ENCODE data around the gene OBI1. TPM values are rescaled to one million over a fixed set of nuclear protein-coding genes. Genes with fewer than 3 reads are reported as not detected.

The OBI1 gene
- total RNA-seq, 2 experiments from 2014 or later: 16.0 to 17.7 TPM

- no peak overlapping the region for H3K27ac Mint-ChIP-seq
- peaks cover 3% of the 10 kb centered on the region for H3K36me3 Mint-ChIP-seq (ENCODE audit: low read depth)
- DNase-seq: no peak
- CTCF ChIA-PET: interaction anchor here (0.5 kb wide), 1 partner anchor 818 kb away, joined by 3 read pairs; no protein-coding TSS in a partner anchor
- H3K27me3 Mint-ChIP-seq (ENCODE audit: low read depth): peaks cover 73% of the 10 kb centered on the region
- intact Hi-C loops (cut with micrococcal nuclease): loop anchor here (5.0 to 10.0 kb wide), 5 partner anchors 465 to 1745 kb away; partner anchors contain the start of genes FBXL3 and SPRY2
- peaks cover 26% of the 10 kb centered on the region for H3K4me1 Mint-ChIP-seq (ENCODE audit: low read depth)
- H3K4me3 Mint-ChIP-seq: no peak overlapping the region
- H3K9me3 Mint-ChIP-seq: peaks cover 2% of the 10 kb centered on the region
Observed at GRCh38 chr13:78599645-78600279, 59.2 kb downstream of the OBI1 start.

- Mint-ChIP-seq H3K4me1 (ENCODE audit: low read depth) (peaks cover 23% of the 10 kb centered on the region), H3K9me3 (peaks cover 2% of the 10 kb centered on the region), H3K27ac (no peak overlapping the region), H3K27me3 (ENCODE audit: low read depth) (peaks cover 75% of the 10 kb centered on the region), H3K4me3 (no peak overlapping the region), H3K36me3 (ENCODE audit: low read depth) (peaks cover 3% of the 10 kb centered on the region)
- no peak for DNase-seq
- intact Hi-C loops (cut with micrococcal nuclease): loop anchor here (10.0 kb wide), 1 partner anchor 464 kb away; no protein-coding TSS in a partner anchor
- CTCF ChIA-PET: interaction anchor here (0.6 kb wide), 1 partner anchor 1006 kb away, joined by 4 read pairs; no protein-coding TSS in a partner anchor
Observed at GRCh38 chr13:78598966-78599644, 59.9 kb downstream of the OBI1 start.

GRCh38 chr13:78598116-78598781 lies 60.7 kb downstream of the OBI1 start:
- Mint-ChIP-seq H3K4me1 (ENCODE audit: low read depth) (peaks cover 21% of the 10 kb centered on the region), H3K27me3 (ENCODE audit: low read depth) (peaks cover 74% of the 10 kb centered on the region), H3K27ac (no peak overlapping the region), H3K36me3 (ENCODE audit: low read depth) (peaks cover 3% of the 10 kb centered on the region), H3K4me3 (no peak overlapping the region), H3K9me3 (peaks cover 2% of the 10 kb centered on the region)
- CTCF ChIA-PET: no interaction called here
- no peak for DNase-seq
- intact Hi-C loops (cut with micrococcal nuclease): loop anchor here (10.0 kb wide), 1 partner anchor 463 kb away; no protein-coding TSS in a partner anchor

GRCh38 chr13:78597602-78597932 lies 61.4 kb downstream of the OBI1 start:
- Mint-ChIP-seq H3K4me3 (no peak overlapping the region), H3K9me3 (peaks cover 2% of the 10 kb centered on the region), H3K36me3 (ENCODE audit: low read depth) (peaks cover 3% of the 10 kb centered on the region), H3K27me3 (ENCODE audit: low read depth) (peaks cover 77% of the 10 kb centered on the region), H3K4me1 (ENCODE audit: low read depth) (peaks cover 18% of the 10 kb centered on the region), H3K27ac (no peak overlapping the region)
- intact Hi-C loops (cut with micrococcal nuclease): loop anchor here (10.0 kb wide), 1 partner anchor 463 kb away; no protein-coding TSS in a partner anchor
- DNase-seq: no peak
- CTCF ChIA-PET: interaction anchor here (0.8 kb wide), 1 partner anchor 460 kb away, joined by 4 read pairs; no protein-coding TSS in a partner anchor

GRCh38 chr13:78596736-78597601 lies 62.0 kb downstream of the OBI1 start:
- peaks cover 3% of the 10 kb centered on the region for H3K36me3 Mint-ChIP-seq (ENCODE audit: low read depth)
- peak overlapping the region; percentile 32 for H3K4me3 Mint-ChIP-seq
- H3K9me3 Mint-ChIP-seq: peaks cover 2% of the 10 kb centered on the region
- peaks cover 77% of the 10 kb centered on the region for H3K27me3 Mint-ChIP-seq (ENCODE audit: low read depth)
- CTCF ChIA-PET: interaction anchor here (0.8 to 1.2 kb wide), 2 partner anchors 459 to 460 kb away, joined by 3 to 4 read pairs; no protein-coding TSS in a partner anchor
- intact Hi-C loops (cut with micrococcal nuclease): loop anchor here (10.0 kb wide), 1 partner anchor 462 kb away; no protein-coding TSS in a partner anchor
- H3K4me1 Mint-ChIP-seq (ENCODE audit: low read depth): peaks cover 14% of the 10 kb centered on the region
- DNase-seq: no peak
- no peak overlapping the region for H3K27ac Mint-ChIP-seq

GRCh38 chr13:78596399-78596735 lies 62.6 kb downstream of the OBI1 start:
- peak overlapping the region; percentile 32 for H3K4me3 Mint-ChIP-seq
- CTCF ChIA-PET: interaction anchor here (1.2 kb wide), 1 partner anchor 459 kb away, joined by 3 read pairs; no protein-coding TSS in a partner anchor
- peaks cover 3% of the 10 kb centered on the region for H3K36me3 Mint-ChIP-seq (ENCODE audit: low read depth)
- no peak for DNase-seq
- intact Hi-C loops (cut with micrococcal nuclease): loop anchor here (10.0 kb wide), 1 partner anchor 462 kb away; no protein-coding TSS in a partner anchor
- peaks cover 2% of the 10 kb centered on the region for H3K9me3 Mint-ChIP-seq
- peaks cover 79% of the 10 kb centered on the region for H3K27me3 Mint-ChIP-seq (ENCODE audit: low read depth)
- no peak overlapping the region for H3K27ac Mint-ChIP-seq
- peaks cover 12% of the 10 kb centered on the region for H3K4me1 Mint-ChIP-seq (ENCODE audit: low read depth)

GRCh38 chr13:78595495-78596398 lies 63.2 kb downstream of the OBI1 start:
- peaks cover 3% of the 10 kb centered on the region for H3K36me3 Mint-ChIP-seq (ENCODE audit: low read depth)
- intact Hi-C loops (cut with micrococcal nuclease): loop anchor here (1.0 to 10.0 kb wide), 3 partner anchors 9 to 461 kb away; no protein-coding TSS in a partner anchor
- CTCF ChIA-PET: interaction anchor here (0.7 to 1.2 kb wide), 2 partner anchors 185 to 458 kb away, joined by 3 to 4 read pairs; no protein-coding TSS in a partner anchor
- H3K9me3 Mint-ChIP-seq: peaks cover 2% of the 10 kb centered on the region
- no peak for DNase-seq
- peaks cover 75% of the 10 kb centered on the region for H3K27me3 Mint-ChIP-seq (ENCODE audit: low read depth)
- H3K4me1 Mint-ChIP-seq (ENCODE audit: low read depth): peaks cover 10% of the 10 kb centered on the region
- no peak overlapping the region for H3K27ac Mint-ChIP-seq
- peak overlapping the region; percentile 29 for H3K4me3 Mint-ChIP-seq

GRCh38 chr13:78594456-78594975 lies 64.4 kb downstream of the OBI1 start:
- no peak overlapping the region for H3K4me3 Mint-ChIP-seq
- no peak overlapping the region for H3K27ac Mint-ChIP-seq
- peaks cover 5% of the 10 kb centered on the region for H3K36me3 Mint-ChIP-seq (ENCODE audit: low read depth)
- intact Hi-C loops (cut with micrococcal nuclease): loop anchor here (10.0 kb wide), 1 partner anchor 460 kb away; no protein-coding TSS in a partner anchor
- peaks cover 2% of the 10 kb centered on the region for H3K9me3 Mint-ChIP-seq
- peaks cover 4% of the 10 kb centered on the region for H3K4me1 Mint-ChIP-seq (ENCODE audit: low read depth)
- H3K27me3 Mint-ChIP-seq (ENCODE audit: low read depth): peaks cover 73% of the 10 kb centered on the region
- CTCF ChIA-PET: interaction anchor here (0.7 kb wide), 1 partner anchor 10 kb away, joined by 4 read pairs; no protein-coding TSS in a partner anchor
- no peak for DNase-seq

GRCh38 chr13:78593652-78594455 lies 65.1 kb downstream of the OBI1 start:
- Mint-ChIP-seq H3K27me3 (ENCODE audit: low read depth) (peaks cover 73% of the 10 kb centered on the region), H3K9me3 (peaks cover 2% of the 10 kb centered on the region), H3K36me3 (ENCODE audit: low read depth) (peaks cover 2% of the 10 kb centered on the region), H3K4me3 (no peak overlapping the region), H3K27ac (no peak overlapping the region), H3K4me1 (ENCODE audit: low read depth) (peaks cover 4% of the 10 kb centered on the region)
- DNase-seq: no peak
- intact Hi-C loops (cut with micrococcal nuclease): loop anchor here (10.0 kb wide), 1 partner anchor 459 kb away; no protein-coding TSS in a partner anchor
- CTCF ChIA-PET: interaction anchor here (0.7 kb wide), 1 partner anchor 10 kb away, joined by 4 read pairs; no protein-coding TSS in a partner anchor

GRCh38 chr13:78593129-78593528 lies 65.8 kb downstream of the OBI1 start:
- Mint-ChIP-seq H3K36me3 (ENCODE audit: low read depth) (peaks cover 2% of the 10 kb centered on the region), H3K4me3 (no peak overlapping the region), H3K9me3 (peaks cover 2% of the 10 kb centered on the region), H3K27me3 (ENCODE audit: low read depth) (peaks cover 75% of the 10 kb centered on the region), H3K27ac (no peak overlapping the region), H3K4me1 (ENCODE audit: low read depth) (peaks cover 4% of the 10 kb centered on the region)
- intact Hi-C loops (cut with micrococcal nuclease): loop anchor here (10.0 kb wide), 1 partner anchor 458 kb away; no protein-coding TSS in a partner anchor
- no peak for DNase-seq
- CTCF ChIA-PET: no interaction called here
